A375 (cell line): ENCODE results near the gene ZMYND11. TPM values are rescaled to one million over a fixed set of nuclear protein-coding genes. Genes with fewer than 3 reads are reported as not detected.

ENCODE experiments used
- small RNA-seq: library from RNA; depleted of rRNA; stranded (forward); fragments of <200 nt; gene quantifications from one replicate; pipeline ENCODE3, GENCODE V24; 2014
- total RNA-seq: library from RNA; depleted of rRNA; stranded (reverse); fragments of >200 nt; shearing (Covaris generic); gene quantifications from 2 replicates; pipeline ENCODE4 v1.2.3, GENCODE V29; 2014; rRNA removed

The ZMYND11 gene
- total RNA-seq = 25.1 and 41.7 TPM in 2 replicates

GRCh38 chr10:135132-135600 is at the start of gene ZMYND11:
Gene ZMYND11, plus strand, starts transcription at chr10:135455. Its CDS starts 44,558 bp downstream, at chr10:180013.

Small RNAs within 50 kb of the gene (small RNA-seq; reads per million reads assigned to genes)
- 4.4 reads per million, percentile 83 among the genes with 10 or more reads in this experiment for gene RNA5SP297
- 11.6 reads per million, percentile 90 among the genes with 10 or more reads in this experiment for gene RNA5SP298

Other genes with a start within 250 kb of the ZMYND11 start
- not detected in 2 replicates for gene TUBB8, start 86.2 kb upstream of the ZMYND11 start, total RNA-seq